GM18505 (cell line): Measurements from ENCODE around the gene AAMP.
A peak's percentile ranks its signal among the peaks of the same experiment; 100 is the strongest.

ENCODE experiments used
- ATAC-seq: cut with Tn5 transposase; IDR thresholded peaks from one replicate; pipeline ENCODE4 v1.9.1; 2021; ENCODE audit not compliant: unreplicated experiment
- POLR2A ChIP-seq: IDR thresholded peaks from 4 replicates; pipeline ENCODE4 v1.6.1; 2011; ENCODE audit warnings: borderline replicate concordance; ENCODE audit not compliant: insufficient read depth, insufficient read length; ENCODE audit errors: extremely low read depth

Gene AAMP

GRCh38 chr2:218290316-218291261 lies 20.7 kb upstream of the AAMP start:
- no peak for TF ChIP-seq POLR2A
- peak; percentile 41 for ATAC-seq

- TF ChIP-seq POLR2A, result no peak
- no peak for ATAC-seq
Measured at GRCh38 chr2:218289639-218290315, 19.8 kb upstream of the AAMP start.

GRCh38 chr2:218286570-218287459 lies 16.9 kb upstream of the AAMP start:
- TF ChIP-seq POLR2A, result peak; percentile 56
- peak; percentile 52 for ATAC-seq

- TF ChIP-seq POLR2A, result no peak
- no peak for ATAC-seq
Measured at GRCh38 chr2:218285604-218286003, 15.7 kb upstream of the AAMP start.

GRCh38 chr2:218284106-218284811 lies 14.3 kb upstream of the AAMP start:
- TF ChIP-seq POLR2A, result no peak
- no peak for ATAC-seq

GRCh38 chr2:218282173-218282991 lies 12.4 kb upstream of the AAMP start:
- TF ChIP-seq POLR2A, result no peak
- ATAC-seq, result no peak

GRCh38 chr2:218281449-218281848 lies 11.5 kb upstream of the AAMP start:
- ATAC-seq, result no peak
- TF ChIP-seq POLR2A, result no peak

- TF ChIP-seq POLR2A, result no peak
- ATAC-seq, result no peak
Measured at GRCh38 chr2:218280260-218280870, 10.4 kb upstream of the AAMP start.

GRCh38 chr2:218278531-218279360 lies 8.8 kb upstream of the AAMP start:
- no peak for ATAC-seq
- TF ChIP-seq POLR2A, result no peak

GRCh38 chr2:218277921-218278320 lies 8.0 kb upstream of the AAMP start:
- TF ChIP-seq POLR2A, result no peak

More at GRCh38 chr2:218277921-218278320, 8.0 kb upstream of the AAMP start:
- no peak for ATAC-seq
